Memory B cell (primary cell): ENCODE data around the gene EIF4ENIF1.
"Not testable (repeated sequence)": the region's sequence is repeated elsewhere in the genome, so short reads cannot be mapped to it uniquely, and the experiment has no call there.

Source experiments
- ATAC-seq: fragments of 150-1000 bp; cut with Tn5 transposase; 2 replicates; pipeline ENCODE4 v1.10.0; 2021; ENCODE audit warnings: low read depth, mild to moderate bottlenecking, moderate library complexity
- DNase-seq, 2 donors: peaks; one replicate each; pipeline ENCODE4 v3.0.0; 2022; ENCODE audit warnings: low spot score in 2 of 2
- H3K27ac Mint-ChIP-seq: one replicate; pipeline ENCODE4 v1.8.0; 2022; ENCODE audit warnings: mild to moderate bottlenecking, moderate library complexity, mixed read lengths
- H3K27me3 Mint-ChIP-seq: one replicate; pipeline ENCODE4 v1.8.0; 2022; ENCODE audit warnings: mixed read lengths
- H3K36me3 Mint-ChIP-seq: one replicate; pipeline ENCODE4 v1.8.0; 2022; ENCODE audit warnings: mild to moderate bottlenecking, mixed read lengths
- H3K4me1 Mint-ChIP-seq: one replicate; pipeline ENCODE4 v1.8.0; 2022; ENCODE audit warnings: mixed read lengths
- H3K4me3 Mint-ChIP-seq: one replicate; pipeline ENCODE4 v1.8.0; 2022; ENCODE audit warnings: mild to moderate bottlenecking, moderate library complexity, mixed read lengths
- H3K9me3 Mint-ChIP-seq: one replicate; pipeline ENCODE4 v1.8.0; 2022; ENCODE audit warnings: mixed read lengths

The EIF4ENIF1 gene

GRCh38 chr22:31489632-31490495 is at the start of gene EIF4ENIF1:
Gene EIF4ENIF1 (minus strand): TSS chr22:31489842. CDS start chr22:31488718, 1,124 bp downstream.
- peak; percentile 54 for ATAC-seq
- H3K27me3 Mint-ChIP-seq: no peaks in the 10 kb centered on the region
- H3K4me3 Mint-ChIP-seq: peak within 1 kb of the TSS; percentile 90
- H3K9me3 Mint-ChIP-seq: no peaks in the 10 kb centered on the region
- peaks cover 18% of the 10 kb centered on the region for H3K4me1 Mint-ChIP-seq
- no peaks in the 10 kb centered on the region for H3K36me3 Mint-ChIP-seq
- peak within 1 kb of the TSS; percentile 96 for H3K27ac Mint-ChIP-seq
- peak; percentile 82 to 83 for DNase-seq

- DNase-seq (no peak), ATAC-seq (no peak)
- Mint-ChIP-seq H3K4me1 (no peaks in the 10 kb centered on the region), H3K27ac (no peak overlapping the region), H3K36me3 (peaks cover 20% of the 10 kb centered on the region), H3K4me3 (no peak overlapping the region), H3K27me3 (no peaks in the 10 kb centered on the region), H3K9me3 (no peaks in the 10 kb centered on the region)
Observed at GRCh38 chr22:31538815-31539214, 49.2 kb upstream of the EIF4ENIF1 start.

GRCh38 chr22:31537019-31537535 is 47.4 kb upstream of the EIF4ENIF1 start:
- peak overlapping the region; percentile 39 for H3K27ac Mint-ChIP-seq
- no peak for ATAC-seq
- H3K9me3 Mint-ChIP-seq: no peaks in the 10 kb centered on the region
- no peak overlapping the region for H3K4me3 Mint-ChIP-seq
- peaks cover 2% of the 10 kb centered on the region for H3K4me1 Mint-ChIP-seq
- no peaks in the 10 kb centered on the region for H3K27me3 Mint-ChIP-seq
- DNase-seq: no peak
- peaks cover 24% of the 10 kb centered on the region for H3K36me3 Mint-ChIP-seq

GRCh38 chr22:31533374-31533773 is 43.7 kb upstream of the EIF4ENIF1 start:
- peaks cover 16% of the 10 kb centered on the region for H3K36me3 Mint-ChIP-seq
- peaks cover 2% of the 10 kb centered on the region for H3K4me1 Mint-ChIP-seq

GRCh38 chr22:31532060-31532459 is 42.4 kb upstream of the EIF4ENIF1 start:
- Mint-ChIP-seq H3K4me3 (no peak overlapping the region), H3K36me3 (peaks cover 16% of the 10 kb centered on the region), H3K27ac (no peak overlapping the region), H3K4me1 (peaks cover 2% of the 10 kb centered on the region), H3K27me3 (no peaks in the 10 kb centered on the region), H3K9me3 (no peaks in the 10 kb centered on the region)
- DNase-seq (no peak), ATAC-seq (no peak)

More at GRCh38 chr22:31533374-31533773, 43.7 kb upstream of the EIF4ENIF1 start:
- DNase-seq (no peak), ATAC-seq (no peak)
- Mint-ChIP-seq H3K4me3 (no peak overlapping the region), H3K27ac (peak overlapping the region; percentile 81), H3K9me3 (no peaks in the 10 kb centered on the region), H3K27me3 (no peaks in the 10 kb centered on the region)

- peaks cover 17% of the 10 kb centered on the region for H3K36me3 Mint-ChIP-seq
- H3K27me3 Mint-ChIP-seq: no peaks in the 10 kb centered on the region
- DNase-seq (no peak), ATAC-seq (no peak)
- H3K27ac Mint-ChIP-seq: no peak overlapping the region
- no peak overlapping the region for H3K4me3 Mint-ChIP-seq
- no peaks in the 10 kb centered on the region for H3K9me3 Mint-ChIP-seq
- peaks cover 6% of the 10 kb centered on the region for H3K4me1 Mint-ChIP-seq
Observed at GRCh38 chr22:31530823-31531195, 41.2 kb upstream of the EIF4ENIF1 start.

- no peak overlapping the region for H3K4me3 Mint-ChIP-seq
- peak overlapping the region; percentile 53 for H3K27ac Mint-ChIP-seq
- no peaks in the 10 kb centered on the region for H3K9me3 Mint-ChIP-seq
- H3K4me1 Mint-ChIP-seq: peaks cover 8% of the 10 kb centered on the region
- H3K27me3 Mint-ChIP-seq: no peaks in the 10 kb centered on the region
- ATAC-seq: peak; percentile 80
- H3K36me3 Mint-ChIP-seq: peaks cover 13% of the 10 kb centered on the region
- peak in 1 of 2 donors; percentile 6 for DNase-seq
Observed at GRCh38 chr22:31526270-31526669, 36.6 kb upstream of the EIF4ENIF1 start.

GRCh38 chr22:31524132-31524531 is 34.5 kb upstream of the EIF4ENIF1 start:
- not testable (repeated sequence) for H3K9me3 Mint-ChIP-seq, DNase-seq, H3K4me3 Mint-ChIP-seq, H3K27ac Mint-ChIP-seq, ATAC-seq, H3K27me3 Mint-ChIP-seq
- Mint-ChIP-seq H3K36me3 (peaks cover 11% of the 10 kb centered on the region), H3K4me1 (peaks cover 15% of the 10 kb centered on the region)

- Mint-ChIP-seq H3K9me3 (no peaks in the 10 kb centered on the region), H3K36me3 (peaks cover 17% of the 10 kb centered on the region), H3K4me1 (peaks cover 17% of the 10 kb centered on the region), H3K4me3 (no peak overlapping the region), H3K27ac (peak overlapping the region; percentile 42), H3K27me3 (no peaks in the 10 kb centered on the region)
- no peak for ATAC-seq
- no peak for DNase-seq
Observed at GRCh38 chr22:31520051-31520450, 30.4 kb upstream of the EIF4ENIF1 start.

- Mint-ChIP-seq H3K4me1 (no peaks in the 10 kb centered on the region), H3K4me3 (no peak overlapping the region), H3K9me3 (no peaks in the 10 kb centered on the region), H3K36me3 (peaks cover 20% of the 10 kb centered on the region), H3K27ac (peak overlapping the region; percentile 24), H3K27me3 (no peaks in the 10 kb centered on the region)
- DNase-seq (no peak), ATAC-seq (no peak)
Observed at GRCh38 chr22:31509061-31509762, 19.6 kb upstream of the EIF4ENIF1 start.

GRCh38 chr22:31508536-31508935 is 18.9 kb upstream of the EIF4ENIF1 start:
- Mint-ChIP-seq H3K4me3 (no peak overlapping the region), H3K27me3 (no peaks in the 10 kb centered on the region), H3K27ac (no peak overlapping the region), H3K36me3 (peaks cover 20% of the 10 kb centered on the region), H3K9me3 (no peaks in the 10 kb centered on the region), H3K4me1 (no peaks in the 10 kb centered on the region)
- ATAC-seq: no peak
- no peak for DNase-seq

- H3K4me3 Mint-ChIP-seq, DNase-seq, H3K27me3 Mint-ChIP-seq, H3K4me1 Mint-ChIP-seq, ATAC-seq, H3K9me3 Mint-ChIP-seq, H3K27ac Mint-ChIP-seq: not testable (repeated sequence)
- peaks cover 22% of the 10 kb centered on the region for H3K36me3 Mint-ChIP-seq
Observed at GRCh38 chr22:31507517-31507916, 17.9 kb upstream of the EIF4ENIF1 start.

- DNase-seq (no peak), ATAC-seq (no peak)
- Mint-ChIP-seq H3K27me3 (no peaks in the 10 kb centered on the region), H3K4me1 (peaks cover 5% of the 10 kb centered on the region), H3K4me3 (no peak overlapping the region), H3K9me3 (no peaks in the 10 kb centered on the region), H3K27ac (no peak overlapping the region), H3K36me3 (peaks cover 18% of the 10 kb centered on the region)
Observed at GRCh38 chr22:31504282-31504681, 14.6 kb upstream of the EIF4ENIF1 start.
